Measurements from ENCODE around the gene FAM216B. TPM values are rescaled to one million over a fixed set of nuclear protein-coding genes. Genes with fewer than 3 reads are reported as not detected.

The FAM216B gene
- polyA plus RNA-seq, 1 donor = 0.15 TPM

DNA sequence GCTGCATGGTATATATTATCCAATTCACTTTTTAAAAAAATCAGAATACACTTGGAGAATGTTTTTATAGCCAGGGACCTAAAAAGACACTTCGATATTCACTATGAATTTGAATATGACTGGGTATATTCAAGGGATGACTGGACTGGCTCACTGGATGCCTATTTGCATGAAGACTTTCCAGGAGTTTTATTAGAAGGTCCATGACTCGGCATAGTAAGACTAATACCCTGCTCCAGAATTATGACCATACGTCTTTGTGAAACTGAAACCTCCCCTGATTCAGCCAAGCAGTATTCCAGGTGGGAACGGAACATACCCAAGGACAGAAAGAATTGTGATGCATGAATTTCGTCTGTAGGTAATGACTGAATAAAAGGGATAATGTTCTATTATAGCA lies 3.9 kb upstream of the FAM216B start:
- H3K9me3 ChIP-seq (ENCODE audit: control insufficient read depth, low read depth, low read length) = no peaks in the 10 kb centered on the region
- H3K4me1 ChIP-seq (ENCODE audit: control insufficient read depth, insufficient read depth, low read length) = no peaks in the 10 kb centered on the region
- no peak overlapping the region for H3K4me3 ChIP-seq (ENCODE audit: low read length)
- DNase-seq = no peak
- no peaks in the 10 kb centered on the region for H3K36me3 ChIP-seq (ENCODE audit: control insufficient read depth, insufficient read depth, low read length)
- no peaks in the 10 kb centered on the region for H3K27me3 ChIP-seq (ENCODE audit: control insufficient read depth, insufficient read depth, low read length)
- 80% methylated on average over 1 of the region's 5 CpGs for WGBS (ENCODE audit: insufficient coverage, low lambda C conversion rate)
- H3K27ac ChIP-seq (ENCODE audit: low read length) = no peak overlapping the region

DNA sequence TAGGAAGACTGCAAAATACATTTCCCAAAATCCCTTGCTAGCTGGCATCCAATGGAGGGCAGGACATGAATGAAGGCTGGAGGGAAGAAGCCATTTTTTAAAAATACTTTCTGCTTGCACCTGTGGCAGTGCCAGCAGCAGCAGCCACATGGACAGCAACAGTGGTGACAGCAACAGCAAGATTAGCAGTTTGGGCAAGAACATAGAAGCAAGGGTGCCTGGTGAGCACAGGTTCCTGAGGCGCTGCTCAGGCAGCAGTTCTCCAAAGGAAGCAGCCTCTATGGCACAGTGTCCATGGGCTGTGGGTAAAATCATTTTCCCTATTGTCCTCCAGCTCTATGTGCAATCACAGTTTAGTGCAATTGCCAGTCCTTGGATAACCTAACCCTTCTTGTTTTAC lies 1.3 kb upstream of the FAM216B start:
- Histone ChIP-seq H3K27me3 (ENCODE audit: control insufficient read depth, insufficient read depth, low read length) (no peaks in the 10 kb centered on the region), H3K9me3 (ENCODE audit: control insufficient read depth, low read depth, low read length) (no peaks in the 10 kb centered on the region), H3K4me1 (ENCODE audit: control insufficient read depth, insufficient read depth, low read length) (no peaks in the 10 kb centered on the region), H3K36me3 (ENCODE audit: control insufficient read depth, insufficient read depth, low read length) (no peaks in the 10 kb centered on the region), H3K4me3 (ENCODE audit: low read length) (no peak overlapping the region), H3K27ac (ENCODE audit: low read length) (no peak overlapping the region)
- WGBS (ENCODE audit: insufficient coverage, low lambda C conversion rate) = no CpG with 5 or more reads among the region's 1 CpG
- no peak for DNase-seq

DNA sequence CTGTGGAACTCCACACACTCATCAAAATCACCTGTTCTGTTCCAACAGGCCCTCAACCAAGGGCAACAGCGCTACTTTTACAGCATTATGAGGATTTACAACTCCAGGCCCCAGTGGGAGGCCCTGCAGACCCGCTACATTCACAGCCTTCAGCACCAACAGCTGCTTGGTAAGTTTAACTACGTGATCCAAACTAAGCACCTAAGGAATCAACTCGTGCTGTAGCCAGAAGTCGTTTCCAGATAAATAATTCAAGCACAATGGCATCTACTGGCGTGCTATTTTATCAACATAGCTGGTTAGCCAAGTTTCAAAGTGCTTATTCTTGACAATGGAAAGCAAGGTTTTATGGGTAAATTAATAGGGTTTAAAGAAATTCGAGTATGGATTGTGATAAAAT lies 5.3 kb downstream of the FAM216B start:
- WGBS (ENCODE audit: insufficient coverage, low lambda C conversion rate) = 40% methylated on average over 1 of the region's 7 CpGs
- no peak overlapping the region for H3K4me3 ChIP-seq (ENCODE audit: low read length)
- H3K4me1 ChIP-seq (ENCODE audit: control insufficient read depth, insufficient read depth, low read length) = no peaks in the 10 kb centered on the region
- no peaks in the 10 kb centered on the region for H3K27me3 ChIP-seq (ENCODE audit: control insufficient read depth, insufficient read depth, low read length)
- no peak overlapping the region for H3K27ac ChIP-seq (ENCODE audit: low read length)
- no peaks in the 10 kb centered on the region for H3K9me3 ChIP-seq (ENCODE audit: control insufficient read depth, low read depth, low read length)
- H3K36me3 ChIP-seq (ENCODE audit: control insufficient read depth, insufficient read depth, low read length) = no peaks in the 10 kb centered on the region
- no peak for DNase-seq

DNA sequence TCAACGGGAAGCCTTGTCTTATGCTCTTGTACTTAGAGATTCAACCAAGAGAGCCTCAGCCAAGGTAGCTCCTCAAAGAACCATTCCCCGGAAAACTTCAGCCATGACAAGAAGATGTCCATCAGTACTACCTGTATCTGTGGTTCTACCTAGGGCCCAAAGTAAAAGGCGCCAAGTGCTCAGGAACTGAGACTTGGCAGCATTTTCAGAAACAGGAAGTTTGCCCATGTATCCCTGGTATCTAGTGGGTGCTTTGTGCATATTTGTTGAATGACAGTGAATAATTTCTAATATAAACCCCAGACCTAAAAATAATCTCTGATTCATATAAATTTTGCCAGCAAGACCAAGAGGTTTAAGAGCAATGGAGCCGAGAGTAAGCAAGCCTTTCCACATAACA lies 7.2 kb downstream of the FAM216B start:
- H3K36me3 ChIP-seq (ENCODE audit: control insufficient read depth, insufficient read depth, low read length) = no peaks in the 10 kb centered on the region
- no peak for DNase-seq
- no peak overlapping the region for H3K4me3 ChIP-seq (ENCODE audit: low read length)
- H3K27me3 ChIP-seq (ENCODE audit: control insufficient read depth, insufficient read depth, low read length) = no peaks in the 10 kb centered on the region
- WGBS (ENCODE audit: insufficient coverage, low lambda C conversion rate) = 100% methylated on average over 3 of the region's 4 CpGs
- H3K27ac ChIP-seq (ENCODE audit: low read length) = no peak overlapping the region
- no peaks in the 10 kb centered on the region for H3K4me1 ChIP-seq (ENCODE audit: control insufficient read depth, insufficient read depth, low read length)
- no peaks in the 10 kb centered on the region for H3K9me3 ChIP-seq (ENCODE audit: control insufficient read depth, low read depth, low read length)

DNA sequence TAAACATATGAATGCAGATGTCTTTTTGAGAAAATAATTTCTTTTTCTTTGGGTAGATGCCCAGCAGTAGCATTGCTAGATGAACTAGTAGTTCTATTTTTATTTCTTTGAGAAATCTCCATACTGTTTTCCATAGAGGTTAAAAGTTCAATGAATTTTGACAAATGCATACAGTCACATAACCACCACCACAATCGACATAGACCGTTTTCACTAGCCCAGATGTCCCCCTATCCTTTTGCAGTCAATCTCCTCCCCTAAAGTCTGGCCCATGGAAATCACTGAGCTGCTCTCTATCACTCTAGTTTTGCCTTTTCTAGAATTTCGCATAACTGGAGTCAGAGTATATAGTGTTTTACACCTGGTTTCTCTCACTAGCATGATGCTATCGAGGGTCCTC lies 10.8 kb downstream of the FAM216B start:
- no peaks in the 10 kb centered on the region for H3K4me1 ChIP-seq (ENCODE audit: control insufficient read depth, insufficient read depth, low read length)
- H3K36me3 ChIP-seq (ENCODE audit: control insufficient read depth, insufficient read depth, low read length) = no peaks in the 10 kb centered on the region
- no peaks in the 10 kb centered on the region for H3K9me3 ChIP-seq (ENCODE audit: control insufficient read depth, low read depth, low read length)
- 100% methylated on average over 1 of the region's 4 CpGs for WGBS (ENCODE audit: insufficient coverage, low lambda C conversion rate)
- no peak overlapping the region for H3K4me3 ChIP-seq (ENCODE audit: low read length)
- no peak for DNase-seq
- no peak overlapping the region for H3K27ac ChIP-seq (ENCODE audit: low read length)
- peaks cover 2% of the 10 kb centered on the region for H3K27me3 ChIP-seq (ENCODE audit: control insufficient read depth, insufficient read depth, low read length)

DNA sequence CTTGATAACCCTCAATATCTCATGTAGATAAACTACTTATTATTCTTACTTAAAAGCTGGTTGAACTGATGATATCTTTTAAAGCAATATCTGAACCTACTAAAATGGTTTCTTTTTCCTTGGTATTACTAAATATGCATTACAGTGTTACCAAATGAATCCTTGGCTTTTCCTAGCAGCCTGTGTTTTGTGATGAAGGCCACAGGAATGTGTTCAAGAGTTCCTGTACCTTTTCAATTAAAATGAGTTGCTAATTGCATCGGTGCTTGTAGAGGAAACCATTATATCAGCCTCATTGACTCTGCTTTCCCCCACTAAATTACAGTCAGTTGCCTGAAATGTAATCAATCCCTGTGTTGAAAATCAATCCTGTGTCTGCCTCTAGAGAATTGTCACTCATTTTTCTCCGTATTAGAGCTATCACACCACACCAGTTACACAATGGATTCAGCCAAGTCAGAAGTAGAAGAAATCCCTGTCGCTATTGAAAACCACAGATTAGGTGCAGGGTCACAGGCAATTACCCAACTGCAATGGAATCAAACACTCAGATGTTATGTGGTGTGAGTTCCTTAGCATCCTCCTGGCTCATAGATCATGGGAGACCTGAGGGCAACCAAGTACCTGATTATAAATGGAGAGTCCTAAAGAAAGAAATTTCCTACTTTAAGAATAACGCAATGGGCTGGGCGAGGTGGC lies 13.3 kb downstream of the FAM216B start:
- no peak for DNase-seq
- H3K4me1 ChIP-seq (ENCODE audit: control insufficient read depth, insufficient read depth, low read length) = no peaks in the 10 kb centered on the region
- no CpG with 5 or more reads among the region's 5 CpGs for WGBS (ENCODE audit: insufficient coverage, low lambda C conversion rate)
- H3K27ac ChIP-seq (ENCODE audit: low read length) = no peak overlapping the region
- H3K4me3 ChIP-seq (ENCODE audit: low read length) = no peak overlapping the region
- H3K27me3 ChIP-seq (ENCODE audit: control insufficient read depth, insufficient read depth, low read length) = peaks cover 2% of the 10 kb centered on the region
- H3K9me3 ChIP-seq (ENCODE audit: control insufficient read depth, low read depth, low read length) = no peaks in the 10 kb centered on the region
- no peaks in the 10 kb centered on the region for H3K36me3 ChIP-seq (ENCODE audit: control insufficient read depth, insufficient read depth, low read length)

DNA sequence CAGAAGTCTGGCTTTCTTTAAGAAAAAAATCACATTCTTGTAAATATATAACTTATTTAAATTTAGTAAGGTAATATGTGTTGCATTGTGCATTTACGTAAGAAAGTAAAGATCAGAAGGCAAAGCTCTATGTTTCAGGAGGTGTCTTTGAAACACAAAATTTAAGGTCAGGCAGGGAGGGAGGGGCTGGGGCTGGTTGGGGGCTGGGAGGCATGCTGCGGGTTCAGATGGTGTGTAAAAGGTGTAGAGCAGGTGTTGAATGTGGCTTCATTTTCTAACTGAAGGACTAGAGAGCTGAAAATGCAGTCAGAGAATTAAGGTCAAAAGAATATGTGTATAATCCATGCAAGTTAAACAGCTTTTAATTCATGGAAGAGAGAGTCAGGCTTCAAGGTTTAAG lies 14.3 kb downstream of the FAM216B start:
- H3K9me3 ChIP-seq (ENCODE audit: control insufficient read depth, low read depth, low read length) = no peaks in the 10 kb centered on the region
- H3K27ac ChIP-seq (ENCODE audit: low read length) = no peak overlapping the region
- H3K4me3 ChIP-seq (ENCODE audit: low read length) = no peak overlapping the region
- 100% methylated on average over 1 of the region's 2 CpGs for WGBS (ENCODE audit: insufficient coverage, low lambda C conversion rate)
- DNase-seq = no peak
- no peaks in the 10 kb centered on the region for H3K4me1 ChIP-seq (ENCODE audit: control insufficient read depth, insufficient read depth, low read length)
- H3K36me3 ChIP-seq (ENCODE audit: control insufficient read depth, insufficient read depth, low read length) = no peaks in the 10 kb centered on the region
- H3K27me3 ChIP-seq (ENCODE audit: control insufficient read depth, insufficient read depth, low read length) = peaks cover 2% of the 10 kb centered on the region

DNA sequence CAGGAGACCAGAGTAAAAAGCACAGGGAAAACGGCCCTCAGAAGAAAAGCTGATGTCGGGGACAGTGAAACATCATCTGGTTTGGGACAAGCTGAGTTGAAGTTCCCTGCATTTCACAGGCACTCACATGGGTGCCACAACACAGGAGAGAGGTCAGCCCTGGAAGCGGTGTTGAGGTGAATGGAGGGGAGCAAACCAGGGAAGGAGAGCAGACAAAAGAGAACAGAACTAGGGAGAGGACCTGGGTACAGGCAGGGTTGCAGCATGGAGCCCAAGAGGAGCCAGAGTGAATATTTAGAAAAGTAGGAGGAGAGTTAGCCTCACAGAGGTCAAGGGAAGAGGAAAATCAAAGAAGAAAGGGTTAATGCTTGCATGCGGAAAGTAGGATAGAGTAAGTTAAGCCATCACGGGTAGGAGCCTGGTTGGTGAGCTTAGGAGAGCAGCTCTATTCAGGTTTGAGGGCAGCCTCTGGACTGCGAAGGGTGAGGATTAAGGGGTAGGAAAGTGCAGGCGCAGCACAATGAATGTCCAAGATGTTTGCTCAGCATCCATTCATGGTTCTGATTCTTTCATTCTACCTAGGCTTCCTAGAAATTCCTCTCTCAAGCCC lies 15.5 kb downstream of the FAM216B start:
- H3K4me1 ChIP-seq (ENCODE audit: control insufficient read depth, insufficient read depth, low read length) = no peaks in the 10 kb centered on the region
- H3K9me3 ChIP-seq (ENCODE audit: control insufficient read depth, low read depth, low read length) = no peaks in the 10 kb centered on the region
- H3K27ac ChIP-seq (ENCODE audit: low read length) = no peak overlapping the region
- WGBS (ENCODE audit: insufficient coverage, low lambda C conversion rate) = 80% methylated on average over 2 of the region's 7 CpGs
- H3K4me3 ChIP-seq (ENCODE audit: low read length) = no peak overlapping the region
- no peaks in the 10 kb centered on the region for H3K36me3 ChIP-seq (ENCODE audit: control insufficient read depth, insufficient read depth, low read length)
- DNase-seq = no peak
- peaks cover 2% of the 10 kb centered on the region for H3K27me3 ChIP-seq (ENCODE audit: control insufficient read depth, insufficient read depth, low read length)

DNA sequence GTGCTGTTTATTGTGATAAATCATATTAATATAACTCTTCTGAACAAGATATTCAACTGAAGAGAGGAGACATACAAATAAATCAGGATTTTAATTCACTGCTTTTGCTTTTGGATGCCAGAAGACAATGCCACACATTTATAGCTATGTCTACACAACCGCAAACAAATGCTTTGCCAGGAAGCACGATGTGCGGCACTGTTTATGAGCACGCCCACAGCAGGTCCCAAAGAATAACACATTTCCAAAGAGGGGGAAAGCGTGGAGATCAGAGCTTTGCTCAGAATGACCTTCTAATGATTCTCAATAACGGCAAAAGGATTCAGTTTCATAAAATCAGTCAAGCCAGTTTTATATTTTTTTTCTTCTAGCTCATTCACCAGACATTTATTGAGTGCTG lies 16.7 kb downstream of the FAM216B start:
- Histone ChIP-seq H3K9me3 (ENCODE audit: control insufficient read depth, low read depth, low read length) (no peaks in the 10 kb centered on the region), H3K4me3 (ENCODE audit: low read length) (no peak overlapping the region), H3K27me3 (ENCODE audit: control insufficient read depth, insufficient read depth, low read length) (peaks cover 2% of the 10 kb centered on the region), H3K36me3 (ENCODE audit: control insufficient read depth, insufficient read depth, low read length) (no peaks in the 10 kb centered on the region), H3K27ac (ENCODE audit: low read length) (no peak overlapping the region), H3K4me1 (ENCODE audit: control insufficient read depth, insufficient read depth, low read length) (no peaks in the 10 kb centered on the region)
- DNase-seq = no peak
- 80% methylated on average over 1 of the region's 6 CpGs for WGBS (ENCODE audit: insufficient coverage, low lambda C conversion rate)

DNA sequence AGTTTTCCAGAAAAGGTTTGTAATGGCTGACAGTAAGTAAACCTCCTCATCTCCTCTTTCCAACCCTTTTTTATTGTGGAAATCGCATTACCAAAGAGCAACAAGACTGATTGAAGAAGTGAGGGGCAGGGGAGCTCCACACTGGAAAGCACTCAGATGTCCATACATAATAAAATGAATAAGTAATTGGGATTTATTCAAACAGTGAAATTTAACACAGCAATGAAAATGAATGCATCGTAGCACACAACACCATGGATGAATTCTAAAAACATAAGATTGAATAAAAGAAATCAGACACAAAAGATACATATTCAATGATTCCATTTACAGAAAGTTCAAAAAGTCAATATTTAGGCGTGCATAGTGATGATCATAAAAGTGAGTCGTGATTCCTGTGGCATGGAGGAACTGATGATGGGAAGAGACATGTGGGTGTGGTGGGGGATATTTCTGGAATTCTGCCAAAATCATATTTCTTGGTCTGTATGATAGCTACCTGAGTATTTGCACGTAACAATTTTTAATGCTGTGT lies 18.8 kb downstream of the FAM216B start:
- no peak overlapping the region for H3K27ac ChIP-seq (ENCODE audit: low read length)
- no peak overlapping the region for H3K4me3 ChIP-seq (ENCODE audit: low read length)
- 83% methylated on average over 1 of the region's 5 CpGs for WGBS (ENCODE audit: insufficient coverage, low lambda C conversion rate)
- peaks cover 2% of the 10 kb centered on the region for H3K27me3 ChIP-seq (ENCODE audit: control insufficient read depth, insufficient read depth, low read length)
- DNase-seq = no peak
- H3K36me3 ChIP-seq (ENCODE audit: control insufficient read depth, insufficient read depth, low read length) = no peaks in the 10 kb centered on the region
- H3K4me1 ChIP-seq (ENCODE audit: control insufficient read depth, insufficient read depth, low read length) = no peaks in the 10 kb centered on the region
- no peaks in the 10 kb centered on the region for H3K9me3 ChIP-seq (ENCODE audit: control insufficient read depth, low read depth, low read length)

Data from large intestine (tissue), 3 donors.